GM20000 (cell line): Measurements from ENCODE around the gene SLC25A51.

Source experiments
- DNase-seq: peaks from one replicate; pipeline ENCODE4 v3.0.0; 2012; ENCODE audit warnings: low spot score
- CTCF ChIP-seq: IDR thresholded peaks from 2 replicates; pipeline ENCODE4 v1.5.1; 2012; ENCODE audit warnings: mild to moderate bottlenecking, control low read depth; ENCODE audit errors: extremely low read depth, missing control alignments

Gene SLC25A51

GRCh38 chr9:37948417-37948980, 44.6 kb upstream of the SLC25A51 start:
- TF ChIP-seq CTCF, result no peak
- DNase-seq, result no peak

DNA sequence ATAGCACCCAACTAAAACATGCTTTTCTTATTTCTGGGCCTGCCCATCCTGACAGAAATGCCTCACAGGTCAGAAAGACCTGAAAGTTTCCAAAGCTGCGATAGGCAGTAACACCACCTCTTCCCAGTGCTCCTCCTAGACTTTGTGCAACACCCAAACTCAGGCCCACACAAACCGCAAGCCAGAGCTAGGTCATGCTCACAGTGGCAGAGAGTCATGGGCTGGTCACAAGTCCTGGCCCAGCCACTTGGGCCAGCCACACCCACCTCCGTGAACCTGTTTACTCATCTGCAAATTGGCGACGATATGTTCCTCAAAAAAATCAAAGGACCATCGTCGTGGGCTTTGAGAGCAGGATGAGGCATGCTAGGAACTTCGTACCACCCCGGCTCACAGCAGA, 44.0 kb upstream of the SLC25A51 start:
- TF ChIP-seq CTCF, result no peak
- DNase-seq, result no peak

- TF ChIP-seq CTCF, result no peak
- no peak for DNase-seq
Observed at GRCh38 chr9:37947471-37947870, 43.5 kb upstream of the SLC25A51 start.

DNA sequence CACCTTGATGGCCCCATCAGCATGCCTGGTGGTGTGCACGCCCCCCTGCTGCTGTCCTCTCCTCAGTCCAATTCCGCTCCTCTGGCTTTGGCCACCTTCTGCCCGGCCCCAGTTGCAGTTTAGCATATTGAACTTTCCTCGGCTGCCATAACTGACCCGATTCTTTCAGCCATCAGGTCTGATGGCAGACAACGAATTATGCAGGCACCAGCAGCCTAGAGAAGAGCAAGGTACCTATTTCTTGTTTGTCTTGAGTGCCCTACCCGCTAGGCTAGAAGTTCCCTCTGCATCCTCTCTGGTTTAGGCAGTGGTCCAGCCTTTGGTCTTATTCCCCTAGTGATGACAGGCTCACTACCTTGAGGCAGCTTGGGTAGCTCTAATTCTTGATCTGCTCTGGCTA, 43.0 kb upstream of the SLC25A51 start:
- no peak for TF ChIP-seq CTCF
- no peak for DNase-seq

DNA sequence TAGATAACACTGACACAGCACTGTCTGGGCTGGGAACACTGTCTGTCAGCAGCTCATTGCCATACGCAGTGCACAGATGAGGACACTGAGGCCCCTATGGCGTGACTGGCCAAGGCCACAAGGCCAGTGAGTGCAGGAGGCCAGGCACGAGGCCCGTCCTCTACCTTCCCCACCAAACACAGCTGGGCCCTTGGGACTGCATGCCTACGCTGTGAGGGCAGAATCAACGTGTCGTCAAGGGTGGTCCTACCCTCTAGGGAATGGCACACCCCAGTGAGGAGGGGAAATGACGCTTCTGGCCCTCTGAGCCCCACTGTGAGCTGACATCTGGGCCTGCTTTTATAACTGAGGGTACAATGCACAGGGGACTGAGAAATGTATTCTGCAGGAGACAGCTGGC, 42.1 kb upstream of the SLC25A51 start:
- no peak for TF ChIP-seq CTCF

DNA sequence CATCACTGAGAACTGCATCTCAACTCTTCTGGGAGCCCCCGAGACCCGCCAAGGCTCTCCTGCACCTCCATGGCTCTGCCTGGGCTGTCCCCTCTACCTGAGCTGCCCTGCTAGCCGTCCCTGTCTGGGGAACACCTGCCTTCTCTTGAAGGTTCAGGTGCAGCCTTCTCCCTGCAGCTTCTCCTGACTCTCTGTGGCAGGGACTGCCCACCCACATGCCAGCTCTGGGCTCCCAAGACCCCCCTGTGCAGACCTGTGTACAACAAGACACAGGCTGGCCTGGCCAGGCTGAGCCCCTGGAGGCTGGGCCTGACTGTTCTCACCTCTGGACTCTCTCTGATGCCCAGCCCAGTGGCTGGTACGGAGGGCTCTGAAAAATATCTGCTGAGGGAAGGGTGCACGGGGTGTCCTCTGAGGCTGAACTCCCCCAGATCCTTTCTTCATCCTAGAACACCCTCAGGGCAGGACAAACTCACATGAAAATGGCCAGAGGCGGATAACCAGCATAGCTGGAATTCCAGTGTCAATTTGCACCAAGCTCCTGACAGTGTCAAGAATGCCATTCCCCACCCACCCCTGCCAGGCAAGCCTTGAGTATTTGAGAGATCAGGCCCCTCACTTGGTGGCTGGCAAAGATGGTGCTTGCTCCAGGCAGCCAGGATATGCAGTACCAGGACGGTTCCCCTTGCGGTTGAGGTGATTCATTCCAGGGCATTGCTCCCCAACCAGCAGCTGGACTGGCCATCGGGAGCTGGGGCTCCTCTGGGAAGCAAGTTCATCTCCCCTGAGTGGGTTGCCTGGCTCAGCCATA, 40.9 kb upstream of the SLC25A51 start:
- no peak for DNase-seq
- TF ChIP-seq CTCF, result no peak

More for the DNA sequence above, 42.1 kb upstream of the SLC25A51 start:
- DNase-seq, result no peak

DNA sequence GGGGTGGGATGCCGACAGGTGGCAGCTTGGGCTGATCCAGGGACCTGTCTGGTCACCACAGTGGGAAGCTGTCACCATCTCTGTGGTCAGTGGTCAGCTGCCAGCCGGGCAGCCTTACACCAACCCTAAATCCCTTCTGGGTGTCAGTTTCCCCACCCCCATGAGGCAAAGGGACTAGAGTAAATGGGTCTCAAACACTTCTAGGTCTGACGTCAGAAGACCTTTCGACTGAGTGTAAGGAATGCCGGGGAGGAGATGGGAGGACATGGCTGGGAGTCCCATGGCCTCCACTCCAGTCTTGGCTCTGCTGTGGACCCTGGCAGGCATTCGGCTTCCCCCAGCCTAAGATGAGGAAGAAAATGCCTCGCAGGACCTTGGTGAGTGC, 40.3 kb upstream of the SLC25A51 start:
- no peak for TF ChIP-seq CTCF
- DNase-seq, result no peak
